H1 (cell line): ENCODE results near the gene COL4A4. TPM values are rescaled to one million over a fixed set of nuclear protein-coding genes. Genes with fewer than 3 reads are reported as not detected.

Experiments used
- CTCF ChIA-PET: fragments of 300-600 bp; sonication (Branson Sonifier 250); formaldehyde crosslinking; loops from one replicate; lab custom pipeline; 2021; ENCODE audit not compliant: partially characterized antibody; lab: Charles Lee
- POLR2A ChIA-PET: fragments of 300-600 bp; sonication (Branson Sonifier 250); formaldehyde crosslinking; loops from one replicate; lab custom pipeline; 2021; ENCODE audit warnings: inconsistent platforms; ENCODE audit not compliant: partially characterized antibody; lab: Charles Lee
- DNase-seq, 2 experiments: peaks; one replicate each; pipeline versions ENCODE4 v3.0.0 to v3.0.0-alpha.2; 2010 to 2022; ENCODE audit warnings: low spot score in 2 of 2, low read depth in 1 of 2, mixed read lengths in 1 of 2
- FAIRE-seq: peaks from 2 replicates; lab custom pipeline; 2011; peaks lifted over from hg19 to GRCh38; lab: Jason Lieb, UNC
- H2AFZ ChIP-seq: 2 replicates; pipeline ENCODE4 v1.8.1; 2012; ENCODE audit warnings: low read length, inconsistent platforms
- H2AK5ac ChIP-seq: 2 replicates; pipeline ENCODE4 v1.6.1; 2013; ENCODE audit warnings: low read depth, low read length
- H2BK120ac ChIP-seq: replicated peaks from 2 replicates; pipeline ENCODE3; 2013; ENCODE audit warnings: low read depth, low read length, inconsistent platforms
- H2BK12ac ChIP-seq: 2 replicates; pipeline ENCODE4 v1.6.1; 2013; ENCODE audit warnings: low read depth, low read length
- H2BK15ac ChIP-seq: 2 replicates; pipeline ENCODE4 v1.6.1; 2013; ENCODE audit warnings: low read length
- H2BK20ac ChIP-seq: 2 replicates; pipeline ENCODE4 v1.6.1; 2013; ENCODE audit warnings: low read length
- H2BK5ac ChIP-seq: 2 replicates; pipeline ENCODE4 v1.6.1; 2013; ENCODE audit warnings: low read depth, low read length
- H3K14ac ChIP-seq: 2 replicates; pipeline ENCODE4 v1.6.1; 2013; ENCODE audit warnings: inconsistent platforms; ENCODE audit not compliant: insufficient read length
- H3K18ac ChIP-seq: 2 replicates; pipeline ENCODE4 v1.6.1; 2013; ENCODE audit warnings: low read length; ENCODE audit errors: extremely low read depth
- H3K23ac ChIP-seq: 2 replicates; pipeline ENCODE4 v1.6.1; 2013; ENCODE audit warnings: inconsistent platforms; ENCODE audit not compliant: insufficient read length
- H3K23me2 ChIP-seq: 2 replicates; pipeline ENCODE4 v1.6.1; 2013; ENCODE audit warnings: low read depth, low read length
- H3K27ac ChIP-seq: 2 replicates; pipeline ENCODE4 v1.6.1; 2011; ENCODE audit warnings: low read depth, low read length, inconsistent platforms
- H3K27me3 ChIP-seq, 4 experiments: replicated peaks in 1 of 4; 1 replicate in 1 of 4; 2 replicates in 3 of 4; pipeline versions ENCODE4 v1.6.1 to v1.8.1; 2011 to 2013; ENCODE audit warnings: low read length in 3 of 4, mild to moderate bottlenecking in 3 of 4, inconsistent platforms in 2 of 4, mixed read lengths in 2 of 4, moderate library complexity in 1 of 4; ENCODE audit not compliant: control insufficient read depth in 3 of 4, insufficient read depth in 3 of 4; ENCODE audit errors: extremely low read depth in 1 of 4
- H3K36me3 ChIP-seq, 4 experiments: 2 replicates each; pipeline versions ENCODE4 v1.6.1 to v1.8.1; 2011 to 2013; ENCODE audit warnings: mild to moderate bottlenecking in 4 of 4, low read length in 3 of 4, moderate library complexity in 2 of 4, control low read depth in 1 of 4, inconsistent platforms in 1 of 4; ENCODE audit not compliant: insufficient read depth in 4 of 4, control insufficient read depth in 2 of 4
- H3K4ac ChIP-seq: replicated peaks from 2 replicates; pipeline ENCODE3; 2013; ENCODE audit warnings: low read length, low read depth, mixed read lengths, inconsistent platforms; ENCODE audit not compliant: insufficient read length
- H3K4me1 ChIP-seq, 4 experiments: replicated peaks in 1 of 4; 1 replicate in 1 of 4; 2 replicates in 3 of 4; pipeline versions ENCODE4 v1.6.1 to v1.8.1; 2011 to 2013; ENCODE audit warnings: low read length in 3 of 4, inconsistent platforms in 2 of 4, mixed read lengths in 1 of 4; ENCODE audit not compliant: insufficient read depth in 4 of 4, control insufficient read depth in 3 of 4
- H3K4me2 ChIP-seq, 2 experiments: 2 replicates each; pipeline versions ENCODE4 v1.6.1 to v1.8.1; 2011 to 2013; ENCODE audit warnings: low read depth in 2 of 2, low read length in 2 of 2, control low read depth in 1 of 2, inconsistent platforms in 1 of 2, mild to moderate bottlenecking in 1 of 2; ENCODE audit not compliant: insufficient read depth in 1 of 2
- H3K4me3 ChIP-seq, 4 experiments: fragments of 200-600, 300-600 bp in 1 of 4; sonication (generic), shearing (Covaris generic), sonication (Bioruptor Twin) in 1 of 4; 2 replicates each; pipeline versions ENCODE4 v1.5.1 to v1.8.1; 2011 to 2016; ENCODE audit warnings: low read length in 4 of 4, low read depth in 3 of 4, control low read depth in 2 of 4, inconsistent platforms in 2 of 4, mild to moderate bottlenecking in 2 of 4, mixed read lengths in 1 of 4, moderate library complexity in 1 of 4; ENCODE audit not compliant: insufficient read depth in 2 of 4; ENCODE audit errors: extremely low read depth in 1 of 4
- H3K56ac ChIP-seq: replicated peaks from 2 replicates; pipeline ENCODE3; 2013; ENCODE audit warnings: low read depth, mild to moderate bottlenecking, mixed read lengths, low read length, inconsistent platforms; ENCODE audit not compliant: insufficient read length
- H3K79me1 ChIP-seq: 2 replicates; pipeline ENCODE4 v1.6.1; 2013; ENCODE audit warnings: low read depth, low read length, control low read depth
- H3K79me2 ChIP-seq, 2 experiments: 2 replicates each; pipeline versions ENCODE4 v1.6.1 to v1.8.1; 2012 to 2013; ENCODE audit warnings: low read length in 2 of 2, mild to moderate bottlenecking in 2 of 2, inconsistent platforms in 1 of 2; ENCODE audit not compliant: insufficient read depth in 2 of 2, control insufficient read depth in 1 of 2
- H3K9ac ChIP-seq, 4 experiments: replicated peaks in 1 of 4; 1 replicate in 1 of 4; 2 replicates in 3 of 4; pipeline versions ENCODE4 v1.6.1 to v1.8.1; 2011 to 2013; ENCODE audit warnings: low read depth in 3 of 4, low read length in 3 of 4, control low read depth in 2 of 4, mild to moderate bottlenecking in 2 of 4, moderate library complexity in 2 of 4, inconsistent platforms in 1 of 4; ENCODE audit errors: extremely low read depth in 1 of 4
- H3K9me3 ChIP-seq, 2 experiments: 2 replicates each; pipeline versions ENCODE4 v1.6.1 to v1.8.1; 2012 to 2013; ENCODE audit warnings: mild to moderate bottlenecking in 2 of 2, moderate library complexity in 2 of 2, control low read depth in 1 of 2, inconsistent platforms in 1 of 2, low read depth in 1 of 2, low read length in 1 of 2, mixed read lengths in 1 of 2; ENCODE audit not compliant: insufficient read depth in 2 of 2
- H4K20me1 ChIP-seq, 2 experiments: replicated peaks in 1 of 2; 2 replicates each; pipeline versions ENCODE3 to v1.8.1; 2011 to 2013; ENCODE audit warnings: inconsistent platforms in 2 of 2, low read length in 2 of 2, mild to moderate bottlenecking in 1 of 2; ENCODE audit not compliant: insufficient read depth in 2 of 2, control insufficient read depth in 1 of 2
- H4K5ac ChIP-seq: 2 replicates; pipeline ENCODE4 v1.6.1; 2013; ENCODE audit warnings: low read length, low read depth, mixed read lengths, inconsistent platforms; ENCODE audit not compliant: insufficient read length
- H4K8ac ChIP-seq: 2 replicates; pipeline ENCODE4 v1.8.0; 2013; ENCODE audit warnings: mild to moderate bottlenecking, moderate library complexity, low read length, inconsistent platforms; ENCODE audit not compliant: insufficient read depth; ENCODE audit errors: extremely low read depth
- H4K91ac ChIP-seq: replicated peaks from 2 replicates; pipeline ENCODE3; 2013; ENCODE audit warnings: low read length, mixed read lengths, inconsistent platforms; ENCODE audit not compliant: insufficient read length
- HDAC6 ChIP-seq: IDR thresholded peaks from one replicate; pipeline ENCODE4 v1.7.1; 2012; ENCODE audit warnings: low read depth, mild to moderate bottlenecking, inconsistent platforms, low read length, moderate library complexity
- KDM5A ChIP-seq: fragments of 200-600 bp; IDR thresholded peaks from 2 replicates; pipeline ENCODE4 v1.7.1; 2012; ENCODE audit warnings: mild to moderate bottlenecking, low read length, inconsistent platforms, mixed read lengths
- NRF1 ChIP-seq: IDR thresholded peaks from 2 replicates; pipeline ENCODE4 v1.6.1; 2011; ENCODE audit warnings: mild to moderate bottlenecking, low read depth, low read length, improper control_type of control experiment
- POLR2AphosphoS5 ChIP-seq: IDR thresholded peaks from 2 replicates; pipeline ENCODE4 v1.6.1; 2011; ENCODE audit warnings: low read depth, low read length
- POU5F1 ChIP-seq: IDR thresholded peaks from 2 replicates; pipeline ENCODE4 v1.6.1; 2011; ENCODE audit warnings: low read depth, mild to moderate bottlenecking, low read length, moderate library complexity
- RAD21 ChIP-seq, 2 experiments: IDR thresholded peaks in 1 of 2; conservative IDR thresholded peaks in 1 of 2; 2 replicates each; pipeline ENCODE4 v1.6.1; 2011; ENCODE audit warnings: low read depth in 2 of 2, low read length in 2 of 2, improper control_type of control experiment in 1 of 2, inconsistent platforms in 1 of 2, mild to moderate bottlenecking in 1 of 2, moderate library complexity in 1 of 2
- TCF12 ChIP-seq: IDR thresholded peaks from 2 replicates; pipeline ENCODE4 v1.6.1; 2011; ENCODE audit warnings: low read depth, mild to moderate bottlenecking, low read length
- polyA plus RNA-seq, 7 experiments: library from polyadenylated mRNA; depleted of rRNA in 3 of 7; stranded (reverse) in 5 of 7; unstranded in 2 of 7; fragments of >200 nt in 5 of 7; fragments of 200-250 nt in 2 of 7; gene quantifications; 1 replicate in 5 of 7; 2 replicates in 1 of 7; 4 replicates in 1 of 7; pipeline versions ENCODE4 v1.2.1 to v1.2.3, GENCODE V29; 2011 to 2013; ENCODE audit warnings: missing spikeins in 2 of 7, mixed read lengths in 2 of 7
- total RNA-seq: library from RNA; stranded (reverse); fragmentation: NEBNext Ultra II Directional; extraction: Animal tissue kit (Norgen Biotek cat#: 25700); gene quantifications from 2 replicates; pipeline ENCODE4 v1.2.1, GENCODE V29; 2021

COL4A4 gene
- total and polyA plus RNA-seq, 2 of the 8 experiments (the other 6 are each of a cell fraction or from before 2014, with no cell fraction given) = 0.33 to 1.7 TPM

GRCh38 chr2:227161947-227162346 is 2.1 kb downstream of the COL4A4 start:
- Histone ChIP-seq H3K27me3 (peaks cover 5 to 33% (median 22%) of the 10 kb centered on the region in 4 experiments), H3K4me3 (no peak overlapping the region), H4K8ac (no peak overlapping the region)

More at GRCh38 chr2:227161947-227162346, 2.1 kb downstream of the COL4A4 start:
- no peak for TF ChIP-seq POU5F1
- TF ChIP-seq POLR2AphosphoS5 = no peak
- TF ChIP-seq RAD21 (IDR thresholded peaks at IDR 0.05 in 1 of 2, conservative IDR thresholded peaks at IDR 0.05 in 1 of 2; ENCODE audit: low read depth in 2 of 2, low read length in 2 of 2) = no peak
- TF ChIP-seq NRF1 = no peak
- no peak for TF ChIP-seq KDM5A
- TF ChIP-seq HDAC6 = no peak
- TF ChIP-seq TCF12 = no peak
- H3K79me1 ChIP-seq = no peaks in the 10 kb centered on the region
- H3K4ac ChIP-seq = no peak overlapping the region
- no peak overlapping the region for H3K56ac ChIP-seq
- peaks cover 15% of the 10 kb centered on the region; the same call in 1 of the 2 replicates for H3K23me2 ChIP-seq
- no peaks in the 10 kb centered on the region for H3K36me3 ChIP-seq
- no peak overlapping the region for H2AK5ac ChIP-seq
- H2BK5ac ChIP-seq = no peak overlapping the region
- no peak overlapping the region for H2BK15ac ChIP-seq
- no peaks in the 10 kb centered on the region for H3K79me2 ChIP-seq
- H3K4me2 ChIP-seq = no peak overlapping the region
- CTCF ChIA-PET = interaction anchor here (1.0 to 1.4 kb wide), 2 partner anchors 18 to 31 kb away, joined by 4 to 7 read pairs; no protein-coding TSS in a partner anchor
- H2BK12ac ChIP-seq = no peak overlapping the region
- POLR2A ChIA-PET = no interaction called here
- no peak overlapping the region for H2BK120ac ChIP-seq
- H3K9me3 ChIP-seq = no peaks in the 10 kb centered on the region
- no peak overlapping the region for H3K14ac ChIP-seq
- no peak overlapping the region for H3K18ac ChIP-seq
- no peak overlapping the region for H3K23ac ChIP-seq
- no peak overlapping the region for H2BK20ac ChIP-seq
- no peak for DNase-seq
- H3K27ac ChIP-seq = no peak overlapping the region
- no peak overlapping the region for H3K9ac ChIP-seq
- peaks cover 0 to 4% (median under 1%) of the 10 kb centered on the region in 4 experiments; a peak in 2 of 7 replicates for H3K4me1 ChIP-seq
- no peak overlapping the region for H4K91ac ChIP-seq
- FAIRE-seq = no peak
- no peak overlapping the region for H2AFZ ChIP-seq
- no peak overlapping the region for H4K5ac ChIP-seq
- peaks cover 0 to 5% of the 10 kb centered on the region in 2 experiments for H4K20me1 ChIP-seq
